Suprapubic skin (tissue), 4 donors: ENCODE results near the gene CDH13. TPM values are rescaled to one million over a fixed set of nuclear protein-coding genes. Genes with fewer than 3 reads are reported as not detected.

ENCODE experiments used
- DNase-seq, 2 donors: peaks; one replicate each; pipeline ENCODE4 v3.0.0-alpha.2; 2019; ENCODE audit warnings: low spot score in 2 of 2
- H3K27ac ChIP-seq: fragments of 200-600 bp; sonication (generic); one replicate; pipeline ENCODE4 v1.5.1; 2019
- H3K27me3 ChIP-seq: fragments of 200-600 bp; sonication (generic); one replicate; pipeline ENCODE4 v1.5.1; 2019
- H3K36me3 ChIP-seq: fragments of 200-600 bp; sonication (generic); one replicate; pipeline ENCODE4 v1.5.1; 2019
- H3K4me1 ChIP-seq: fragments of 200-600 bp; sonication (generic); one replicate; pipeline ENCODE4 v1.5.1; 2019
- H3K4me3 ChIP-seq: fragments of 200-600 bp; sonication (generic); one replicate; pipeline ENCODE4 v1.5.1; 2019; ENCODE audit warnings: mild to moderate bottlenecking
- H3K9me3 ChIP-seq: fragments of 200-600 bp; sonication (generic); one replicate; pipeline ENCODE4 v1.5.1; 2019
- EP300 ChIP-seq: sonication (generic); formaldehyde crosslinking; IDR thresholded peaks from one replicate; pipeline ENCODE4 v1.6.1; 2017; ENCODE audit warnings: antibody characterized with exemption
- POLR2A ChIP-seq, 2 donors: fragments of 450-650 bp; IDR thresholded peaks; one replicate each; pipeline ENCODE4 v1.6.1; 2017; ENCODE audit warnings: antibody characterized with exemption in 2 of 2, mild to moderate bottlenecking in 2 of 2, moderate library complexity in 2 of 2
- POLR2AphosphoS5 ChIP-seq, 3 donors: sonication (generic); formaldehyde crosslinking; IDR thresholded peaks; one replicate each; pipeline ENCODE4 v1.6.1; 2017; ENCODE audit warnings: antibody characterized with exemption in 3 of 3
- WGBS: methylation state at CpG from one replicate; pipeline ENCODE4 v1.1.5; 2018; 5-methylcytosine and 5-hydroxymethylcytosine counted together
- total RNA-seq, 4 donors: library from RNA; depleted of rRNA; stranded (reverse); fragments of >200 nt; gene quantifications; one replicate each; pipeline ENCODE4 v1.1.0, GENCODE V29; 2016
- TF ChIP-seq, protein P1 (sequence below), 2 donors: fragments of 200-600 bp in 1 of 2; fragments of 450-650 bp in 1 of 2; sonication (generic) in 1 of 2; IDR thresholded peaks; one replicate each; pipeline ENCODE4 v1.5.1; 2016 to 2019; ENCODE audit warnings: antibody characterized with exemption in 2 of 2, mild to moderate bottlenecking in 1 of 2, moderate library complexity in 1 of 2

CDH13 gene
- total RNA-seq, 4 donors from 2014 or later = 90.4 to 176 (median 139) TPM

DNA sequence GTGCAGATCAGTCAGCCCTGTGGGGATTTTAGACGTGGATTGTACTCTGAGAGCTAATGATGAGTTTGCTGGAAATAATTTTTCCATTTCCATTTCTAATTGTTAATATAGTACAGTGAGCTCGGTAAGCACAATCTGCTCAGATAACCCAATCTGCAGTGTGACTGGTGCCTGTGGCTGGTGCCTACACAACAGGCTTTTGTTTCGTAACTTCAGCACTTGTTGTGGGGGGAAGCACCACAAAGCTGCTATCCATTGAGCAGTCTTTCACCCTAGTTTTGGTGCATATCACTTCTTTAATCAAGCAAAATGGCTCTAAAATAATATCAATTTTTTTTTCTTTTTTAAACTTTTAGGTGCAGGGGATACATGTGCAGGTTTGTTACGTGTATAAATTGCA, 646.1 kb downstream of the CDH13 start:
- Histone ChIP-seq H3K27me3 (no peaks in the 10 kb centered on the region), H3K4me1 (no peaks in the 10 kb centered on the region), H3K9me3 (no peaks in the 10 kb centered on the region), H3K27ac (no peak overlapping the region), H3K4me3 (no peak overlapping the region), H3K36me3 (no peaks in the 10 kb centered on the region)
- WGBS = 70% methylated on average over 4 of the region's 4 CpGs
- TF ChIP-seq POLR2A (IDR thresholded peaks at IDR 0.05) = no peak
- no peak for TF ChIP-seq POLR2AphosphoS5 (IDR thresholded peaks at IDR 0.05)
- no peak for DNase-seq

DNA sequence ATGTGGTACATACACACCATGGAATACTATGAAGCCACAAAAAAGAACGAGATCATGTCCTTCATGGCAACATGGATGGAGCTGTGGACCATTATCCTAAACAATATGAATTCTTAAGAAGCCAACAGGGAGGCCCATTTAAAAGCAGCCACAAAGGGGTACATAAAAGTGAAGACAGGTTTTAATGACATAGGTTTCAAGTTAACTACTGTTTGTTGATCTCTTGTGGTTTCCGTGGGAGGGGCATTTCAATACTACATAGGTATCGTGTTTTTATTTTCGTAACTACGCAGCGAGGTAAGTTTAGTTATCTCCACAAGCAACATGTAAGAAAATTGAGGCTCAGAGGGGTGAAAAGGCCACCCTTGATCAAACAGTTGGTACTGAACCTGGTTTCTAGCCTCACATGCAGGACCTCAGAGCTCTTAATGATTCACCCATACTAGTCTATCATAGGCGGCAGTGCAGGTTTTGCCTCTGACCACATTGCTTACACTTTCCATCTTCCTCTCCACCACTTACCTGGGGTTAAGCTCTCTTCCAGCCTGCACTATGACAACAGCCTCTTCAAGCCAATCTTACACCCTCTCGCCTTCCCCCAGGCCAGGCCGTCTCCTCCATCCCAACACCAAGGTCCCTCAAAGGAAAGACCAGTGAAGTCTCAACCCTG, 646.9 kb downstream of the CDH13 start:
- WGBS = 89% methylated on average over 9 of the region's 9 CpGs
- no peaks in the 10 kb centered on the region for H3K27me3 ChIP-seq

DNA sequence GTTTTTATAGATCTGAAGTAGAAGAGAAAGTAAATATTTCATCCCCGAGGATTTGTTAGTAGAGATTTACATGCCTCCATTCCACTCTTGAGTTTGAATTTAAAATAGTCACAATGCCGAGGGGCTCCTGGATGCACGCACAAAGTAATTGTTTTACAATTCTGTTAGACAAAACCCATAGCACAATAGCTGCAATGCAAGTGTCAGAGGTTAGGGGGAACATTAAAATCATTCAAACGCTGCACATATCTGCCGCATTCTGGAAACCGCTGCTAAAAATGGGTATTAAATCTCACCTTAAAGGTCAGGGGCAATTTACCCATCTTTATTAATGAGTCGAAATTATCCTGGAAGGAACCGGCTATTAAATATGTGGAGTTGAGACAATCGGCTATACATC, 652.5 kb downstream of the CDH13 start:
- no peak for DNase-seq
- WGBS = 86% methylated on average over 9 of the region's 9 CpGs
- Histone ChIP-seq H3K9me3 (no peaks in the 10 kb centered on the region), H3K27ac (no peak overlapping the region), H3K4me3 (no peak overlapping the region), H3K4me1 (no peaks in the 10 kb centered on the region), H3K36me3 (no peaks in the 10 kb centered on the region), H3K27me3 (no peaks in the 10 kb centered on the region)
- TF ChIP-seq EP300 = no peak
- TF ChIP-seq, protein P1, sequence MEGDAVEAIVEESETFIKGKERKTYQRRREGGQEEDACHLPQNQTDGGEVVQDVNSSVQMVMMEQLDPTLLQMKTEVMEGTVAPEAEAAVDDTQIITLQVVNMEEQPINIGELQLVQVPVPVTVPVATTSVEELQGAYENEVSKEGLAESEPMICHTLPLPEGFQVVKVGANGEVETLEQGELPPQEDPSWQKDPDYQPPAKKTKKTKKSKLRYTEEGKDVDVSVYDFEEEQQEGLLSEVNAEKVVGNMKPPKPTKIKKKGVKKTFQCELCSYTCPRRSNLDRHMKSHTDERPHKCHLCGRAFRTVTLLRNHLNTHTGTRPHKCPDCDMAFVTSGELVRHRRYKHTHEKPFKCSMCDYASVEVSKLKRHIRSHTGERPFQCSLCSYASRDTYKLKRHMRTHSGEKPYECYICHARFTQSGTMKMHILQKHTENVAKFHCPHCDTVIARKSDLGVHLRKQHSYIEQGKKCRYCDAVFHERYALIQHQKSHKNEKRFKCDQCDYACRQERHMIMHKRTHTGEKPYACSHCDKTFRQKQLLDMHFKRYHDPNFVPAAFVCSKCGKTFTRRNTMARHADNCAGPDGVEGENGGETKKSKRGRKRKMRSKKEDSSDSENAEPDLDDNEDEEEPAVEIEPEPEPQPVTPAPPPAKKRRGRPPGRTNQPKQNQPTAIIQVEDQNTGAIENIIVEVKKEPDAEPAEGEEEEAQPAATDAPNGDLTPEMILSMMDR (IDR thresholded peaks at IDR 0.05) = no peak
- no peak for TF ChIP-seq POLR2A (IDR thresholded peaks at IDR 0.05)
- no peak for TF ChIP-seq POLR2AphosphoS5 (IDR thresholded peaks at IDR 0.05)

More for the DNA sequence above, 646.9 kb downstream of the CDH13 start:
- no peaks in the 10 kb centered on the region for H3K4me1 ChIP-seq
- H3K4me3 ChIP-seq = no peak overlapping the region
- H3K27ac ChIP-seq = no peak overlapping the region
- DNase-seq = no peak
- H3K36me3 ChIP-seq = no peaks in the 10 kb centered on the region
- TF ChIP-seq EP300 (no peak), POLR2A (IDR thresholded peaks at IDR 0.05) (no peak), POLR2AphosphoS5 (IDR thresholded peaks at IDR 0.05) (no peak)
- TF ChIP-seq, protein P1 (IDR thresholded peaks at IDR 0.05) = no peak
- no peaks in the 10 kb centered on the region for H3K9me3 ChIP-seq

DNA sequence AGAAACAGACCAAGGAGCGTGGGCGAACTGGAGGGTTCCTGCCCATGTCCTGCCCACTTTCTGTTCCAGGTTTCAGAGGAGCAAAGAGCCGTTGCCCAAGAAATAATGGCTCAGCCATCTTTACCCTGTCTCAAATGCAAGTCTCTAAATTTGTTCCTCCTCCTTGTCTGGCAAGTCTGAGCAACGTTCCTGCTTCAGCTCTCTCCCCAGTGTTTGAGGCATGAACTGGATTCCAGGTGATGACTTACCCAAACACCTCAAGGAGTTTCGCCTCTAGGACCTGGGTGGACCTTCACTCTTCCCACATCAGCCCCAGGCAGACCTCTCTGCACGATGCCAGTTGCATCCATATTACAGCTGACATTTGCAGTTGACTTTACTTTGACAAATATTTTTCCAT, 659.2 kb downstream of the CDH13 start:
- 84% methylated on average over 6 of the region's 6 CpGs for WGBS
- H3K4me3 ChIP-seq = no peak overlapping the region
- no peak for DNase-seq
- TF ChIP-seq POLR2A (IDR thresholded peaks at IDR 0.05) (no peak), POLR2AphosphoS5 (IDR thresholded peaks at IDR 0.05) (no peak), EP300 (no peak)
- TF ChIP-seq, protein P1 (IDR thresholded peaks at IDR 0.05) = no peak
- no peaks in the 10 kb centered on the region for H3K36me3 ChIP-seq
- H3K9me3 ChIP-seq = no peaks in the 10 kb centered on the region
- H3K27me3 ChIP-seq = no peaks in the 10 kb centered on the region
- no peak overlapping the region for H3K27ac ChIP-seq
- no peaks in the 10 kb centered on the region for H3K4me1 ChIP-seq

DNA sequence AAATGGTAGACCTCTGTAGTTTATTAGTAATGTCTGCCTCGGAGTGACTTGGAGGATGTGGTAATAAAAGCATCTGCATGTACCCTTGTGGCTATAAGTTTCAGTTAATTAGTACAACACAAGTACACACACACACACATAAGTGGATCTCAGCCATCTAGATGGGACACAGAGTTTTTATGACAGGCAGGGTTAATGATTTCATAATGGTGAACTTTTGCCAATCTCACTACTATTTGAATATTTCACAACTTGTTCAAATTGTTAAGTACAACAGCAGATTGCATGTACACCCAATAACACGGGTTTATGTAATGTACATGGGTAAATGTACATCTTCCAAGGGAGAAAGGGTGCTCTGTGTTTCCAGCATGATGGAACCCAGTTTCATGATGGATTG, 669.7 kb downstream of the CDH13 start:
- Histone ChIP-seq H3K4me1 (no peaks in the 10 kb centered on the region), H3K27ac (no peak overlapping the region), H3K36me3 (no peaks in the 10 kb centered on the region), H3K4me3 (no peak overlapping the region), H3K27me3 (no peaks in the 10 kb centered on the region), H3K9me3 (no peaks in the 10 kb centered on the region)
- DNase-seq = no peak
- TF ChIP-seq POLR2AphosphoS5 (IDR thresholded peaks at IDR 0.05) = no peak
- no peak for TF ChIP-seq POLR2A (IDR thresholded peaks at IDR 0.05)
- TF ChIP-seq, protein P1 (IDR thresholded peaks at IDR 0.05) = no peak
- TF ChIP-seq EP300 = no peak
- WGBS = 65% methylated on average over 2 of the region's 2 CpGs

DNA sequence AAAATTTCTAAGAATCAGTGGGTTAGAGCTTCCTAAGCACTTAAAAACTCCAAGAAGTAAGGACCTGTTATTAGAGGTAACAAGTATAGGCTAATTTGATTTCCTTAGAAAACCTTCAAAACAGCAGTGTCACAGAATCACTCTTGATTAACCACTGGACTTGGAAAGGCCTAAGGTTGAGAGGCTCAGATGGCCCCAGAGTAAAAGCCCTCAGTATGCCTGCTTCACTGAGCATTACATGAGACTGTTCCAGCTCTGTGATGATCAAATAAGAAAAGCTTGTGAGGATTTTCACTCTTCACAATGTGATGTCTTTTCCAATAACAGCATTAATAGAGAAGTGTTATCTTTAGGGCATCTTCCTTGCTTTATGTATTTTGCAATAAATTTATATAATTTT, 671.8 kb downstream of the CDH13 start:
- no peaks in the 10 kb centered on the region for H3K4me1 ChIP-seq
- no peak overlapping the region for H3K27ac ChIP-seq
- H3K9me3 ChIP-seq = no peaks in the 10 kb centered on the region
- DNase-seq = no peak
- no peak overlapping the region for H3K4me3 ChIP-seq
- no peaks in the 10 kb centered on the region for H3K36me3 ChIP-seq
- TF ChIP-seq POLR2A (IDR thresholded peaks at IDR 0.05) (no peak), POLR2AphosphoS5 (IDR thresholded peaks at IDR 0.05) (no peak)
- H3K27me3 ChIP-seq = no peaks in the 10 kb centered on the region
